ENCODE measurements around the gene TSPAN10.

TSPAN10 gene

GRCh38 chr17:81631482-81631881 is 5.5 kb upstream of the TSPAN10 start:
- no peak for DNase-seq (ENCODE audit: low read depth in 2 of 3, low spot score in 1 of 3)

GRCh38 chr17:81635431-81635830 is 1.6 kb upstream of the TSPAN10 start:
- DNase-seq (ENCODE audit: low read depth in 2 of 3, low spot score in 1 of 3): no peak

GRCh38 chr17:81635973-81636504 is 957 bp upstream of the TSPAN10 start:
- peak in 1 of 3 donors; percentile 5 for DNase-seq (ENCODE audit: low read depth in 2 of 3, low spot score in 1 of 3)

GRCh38 chr17:81638683-81639082 is 1.7 kb downstream of the TSPAN10 start:
- DNase-seq (ENCODE audit: low read depth in 2 of 3, low spot score in 1 of 3): no peak

- no peak for DNase-seq (ENCODE audit: low read depth in 2 of 3, low spot score in 1 of 3)
Measured at GRCh38 chr17:81640011-81640410, 3.0 kb downstream of the TSPAN10 start.

- no peak for DNase-seq (ENCODE audit: low read depth in 2 of 3, low spot score in 1 of 3)
Measured at GRCh38 chr17:81641825-81642489, 5.0 kb downstream of the TSPAN10 start.

- DNase-seq (ENCODE audit: low read depth in 2 of 3, low spot score in 1 of 3): no peak
Measured at GRCh38 chr17:81644496-81644895, 7.5 kb downstream of the TSPAN10 start.

GRCh38 chr17:81644976-81645952 is 8.3 kb downstream of the TSPAN10 start:
- no peak for DNase-seq (ENCODE audit: low read depth in 2 of 3, low spot score in 1 of 3)

GRCh38 chr17:81646869-81647600 is 10.0 kb downstream of the TSPAN10 start:
- no peak for DNase-seq (ENCODE audit: low read depth in 2 of 3, low spot score in 1 of 3)

GRCh38 chr17:81647640-81648012 is 10.6 kb downstream of the TSPAN10 start:
- no peak for DNase-seq (ENCODE audit: low read depth in 2 of 3, low spot score in 1 of 3)

GRCh38 chr17:81648013-81648706 is 11.2 kb downstream of the TSPAN10 start:
- DNase-seq (ENCODE audit: low read depth in 2 of 3, low spot score in 1 of 3): no peak

- DNase-seq (ENCODE audit: low read depth in 2 of 3, low spot score in 1 of 3): no peak
Measured at GRCh38 chr17:81648707-81649085, 11.7 kb downstream of the TSPAN10 start.

- DNase-seq (ENCODE audit: low read depth in 2 of 3, low spot score in 1 of 3): no peak
Measured at GRCh38 chr17:81650951-81651350, 14.0 kb downstream of the TSPAN10 start.

GRCh38 chr17:81651692-81652091 is 14.7 kb downstream of the TSPAN10 start:
- DNase-seq (ENCODE audit: low read depth in 2 of 3, low spot score in 1 of 3): no peak

- no peak for DNase-seq (ENCODE audit: low read depth in 2 of 3, low spot score in 1 of 3)
Measured at GRCh38 chr17:81652906-81653771, 16.1 kb downstream of the TSPAN10 start.

- no peak for DNase-seq (ENCODE audit: low read depth in 2 of 3, low spot score in 1 of 3)
Measured at GRCh38 chr17:81655378-81656117, 18.6 kb downstream of the TSPAN10 start.

GRCh38 chr17:81656118-81656743 is 19.2 kb downstream of the TSPAN10 start, which contains the start of gene PDE6G:
TSS of gene PDE6G (minus strand) at chr17:81656542. CDS start at chr17:81653305, 3,237 bp downstream.
- DNase-seq (ENCODE audit: low read depth in 2 of 3, low spot score in 1 of 3): no peak

- DNase-seq (ENCODE audit: low read depth in 2 of 3, low spot score in 1 of 3): no peak
Measured at GRCh38 chr17:81656835-81657234, 19.8 kb downstream of the TSPAN10 start.

GRCh38 chr17:81659038-81659437 is 22.0 kb downstream of the TSPAN10 start:
- no peak for DNase-seq (ENCODE audit: low read depth in 2 of 3, low spot score in 1 of 3)

All from stimulated activated CD4-positive, alpha-beta T cell treated with anti-CD3 and anti-CD28 coated beads, Interleukin-12 subunit alpha, Interleukin-12 subunit beta, amount 100 ng/mL, for 48 hours (primary cell).